ENCODE measurements around the gene ADGRA1. TPM values are rescaled to one million over a fixed set of nuclear protein-coding genes. Genes with fewer than 3 reads are reported as not detected.

ADGRA1 gene
- total RNA-seq, 3 donors from 2014 or later (not counting 1 experiment from before 2014, with no cell fraction given), result not detected

DNA sequence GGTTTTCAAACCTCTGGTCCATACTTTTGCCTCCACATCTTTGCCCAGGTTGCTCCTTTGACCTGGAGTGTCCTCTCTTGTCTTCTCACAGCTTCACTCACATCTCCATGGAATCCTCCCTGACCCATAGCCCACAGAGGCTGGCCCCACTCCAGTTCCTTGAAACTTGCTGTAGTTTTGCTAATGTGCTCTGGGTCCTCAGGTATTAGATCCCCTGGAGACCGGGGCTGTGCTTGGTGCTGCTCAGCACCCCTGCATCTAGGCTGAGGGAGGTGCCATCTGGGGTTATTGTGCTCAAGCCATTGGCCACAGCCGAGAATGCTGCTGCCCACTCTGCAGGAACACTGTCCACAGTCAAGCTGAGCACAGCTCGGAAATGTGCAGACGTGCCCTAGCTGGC lies 88.8 kb downstream of the ADGRA1 start:
- intact Hi-C loops (cut with micrococcal nuclease), result no loop called here
- TF ChIP-seq, protein P1, sequence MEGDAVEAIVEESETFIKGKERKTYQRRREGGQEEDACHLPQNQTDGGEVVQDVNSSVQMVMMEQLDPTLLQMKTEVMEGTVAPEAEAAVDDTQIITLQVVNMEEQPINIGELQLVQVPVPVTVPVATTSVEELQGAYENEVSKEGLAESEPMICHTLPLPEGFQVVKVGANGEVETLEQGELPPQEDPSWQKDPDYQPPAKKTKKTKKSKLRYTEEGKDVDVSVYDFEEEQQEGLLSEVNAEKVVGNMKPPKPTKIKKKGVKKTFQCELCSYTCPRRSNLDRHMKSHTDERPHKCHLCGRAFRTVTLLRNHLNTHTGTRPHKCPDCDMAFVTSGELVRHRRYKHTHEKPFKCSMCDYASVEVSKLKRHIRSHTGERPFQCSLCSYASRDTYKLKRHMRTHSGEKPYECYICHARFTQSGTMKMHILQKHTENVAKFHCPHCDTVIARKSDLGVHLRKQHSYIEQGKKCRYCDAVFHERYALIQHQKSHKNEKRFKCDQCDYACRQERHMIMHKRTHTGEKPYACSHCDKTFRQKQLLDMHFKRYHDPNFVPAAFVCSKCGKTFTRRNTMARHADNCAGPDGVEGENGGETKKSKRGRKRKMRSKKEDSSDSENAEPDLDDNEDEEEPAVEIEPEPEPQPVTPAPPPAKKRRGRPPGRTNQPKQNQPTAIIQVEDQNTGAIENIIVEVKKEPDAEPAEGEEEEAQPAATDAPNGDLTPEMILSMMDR (IDR thresholded peaks at IDR 0.05), result no peak
- Histone ChIP-seq H3K9me3 (ENCODE audit: control insufficient read depth, insufficient read depth, low read length) (no peaks in the 10 kb centered on the region), H3K27ac (ENCODE audit: low read length) (no peak overlapping the region), H3K4me3 (ENCODE audit: low read length) (no peak overlapping the region), H3K27me3 (ENCODE audit: control insufficient read depth, insufficient read depth, low read length) (no peaks in the 10 kb centered on the region), H3K4me1 (ENCODE audit: control insufficient read depth, insufficient read depth, low read length) (no peaks in the 10 kb centered on the region), H3K36me3 (ENCODE audit: control insufficient read depth, insufficient read depth, low read length) (no peaks in the 10 kb centered on the region)
- Mint-ChIP-seq H3K9me3 (peaks cover 0 to 17% of the 10 kb centered on the region in 2 donors), H3K27ac (no peak overlapping the region), H3K27me3 (ENCODE audit: low read depth in 2 of 2) (peaks cover 7 to 13% of the 10 kb centered on the region in 2 donors), H3K4me3 (no peak overlapping the region), H3K36me3 (no peaks in the 10 kb centered on the region), H3K4me1 (peaks cover 6 to 14% of the 10 kb centered on the region in 2 donors)
- WGBS (ENCODE audit: insufficient coverage), result 91% methylated on average over 4 of the region's 4 CpGs
- DNase-seq (no peak), ATAC-seq (no peak)

DNA sequence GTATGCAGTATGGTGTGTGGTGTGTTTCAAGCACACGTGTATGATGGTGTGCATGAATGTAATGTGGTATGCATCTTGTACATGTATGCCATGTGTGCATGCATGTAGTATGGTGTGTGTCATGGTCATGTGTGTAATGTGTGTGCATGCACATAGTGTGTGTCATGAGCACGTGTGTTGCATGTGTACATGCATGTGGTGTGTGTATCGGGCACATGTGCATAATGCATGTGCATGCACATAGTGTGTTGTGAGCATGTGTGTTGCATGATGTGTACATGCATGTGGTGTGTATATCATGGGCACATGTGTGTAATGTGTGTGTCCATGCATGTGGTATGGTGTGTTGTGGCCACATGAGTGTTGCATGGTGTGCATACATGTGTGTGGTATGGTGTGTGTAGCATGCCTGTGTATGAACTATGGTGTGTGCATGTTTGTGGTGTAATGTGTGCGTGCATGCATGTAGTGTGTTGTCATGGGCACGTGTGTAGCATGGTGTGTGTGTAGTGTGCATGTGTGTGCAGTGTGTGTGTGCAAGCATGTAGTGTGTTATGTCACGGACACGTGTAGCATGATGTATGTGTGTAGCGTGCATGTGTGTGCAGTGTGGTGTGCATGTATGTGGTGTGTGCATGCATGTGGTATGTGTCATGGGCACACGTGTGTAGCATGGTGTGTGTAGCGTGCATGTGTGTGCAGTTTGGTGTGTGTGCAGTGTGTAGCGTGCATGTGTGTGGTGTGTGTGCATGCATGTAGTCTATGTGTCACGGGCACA lies 89.8 kb downstream of the ADGRA1 start:
- Histone ChIP-seq H3K27me3 (ENCODE audit: control insufficient read depth, insufficient read depth, low read length) (no peaks in the 10 kb centered on the region), H3K27ac (ENCODE audit: low read length) (no peak overlapping the region), H3K4me1 (ENCODE audit: control insufficient read depth, insufficient read depth, low read length) (no peaks in the 10 kb centered on the region), H3K9me3 (ENCODE audit: control insufficient read depth, insufficient read depth, low read length) (no peaks in the 10 kb centered on the region), H3K4me3 (ENCODE audit: low read length) (no peak overlapping the region), H3K36me3 (ENCODE audit: control insufficient read depth, insufficient read depth, low read length) (no peaks in the 10 kb centered on the region)
- DNase-seq (no peak), ATAC-seq (no peak)
- 93% methylated on average over 12 of the region's 12 CpGs for WGBS (ENCODE audit: insufficient coverage)
- intact Hi-C loops (cut with micrococcal nuclease), result no loop called here
- H3K27me3 Mint-ChIP-seq (ENCODE audit: low read depth in 2 of 2), result peaks cover 7% of the 10 kb centered on the region in 2 donors
- TF ChIP-seq, protein P1 (IDR thresholded peaks at IDR 0.05), result no peak
- H3K4me1 Mint-ChIP-seq, result peaks cover 6 to 14% of the 10 kb centered on the region in 2 donors
- H3K36me3 Mint-ChIP-seq, result no peaks in the 10 kb centered on the region
- no peak overlapping the region for H3K4me3 Mint-ChIP-seq
- no peak overlapping the region for H3K27ac Mint-ChIP-seq
- peaks cover 0 to 17% of the 10 kb centered on the region in 2 donors for H3K9me3 Mint-ChIP-seq

- no peaks in the 10 kb centered on the region for H3K27me3 ChIP-seq (ENCODE audit: control insufficient read depth, insufficient read depth, low read length)
- 92% methylated on average over 28 of the region's 29 CpGs for WGBS (ENCODE audit: insufficient coverage)
- intact Hi-C loops (cut with micrococcal nuclease), result no loop called here
- no peak overlapping the region for H3K27ac ChIP-seq (ENCODE audit: low read length)
- H3K4me3 Mint-ChIP-seq, result no peak overlapping the region
- TF ChIP-seq, protein P1 (IDR thresholded peaks at IDR 0.05), result no peak
- H3K27ac Mint-ChIP-seq, result no peak overlapping the region
- H3K4me3 ChIP-seq (ENCODE audit: low read length), result no peak overlapping the region
- H3K36me3 ChIP-seq (ENCODE audit: control insufficient read depth, insufficient read depth, low read length), result no peaks in the 10 kb centered on the region
- no peaks in the 10 kb centered on the region for H3K36me3 Mint-ChIP-seq
- H3K9me3 Mint-ChIP-seq, result peaks cover 0 to 17% of the 10 kb centered on the region in 2 donors
- H3K4me1 Mint-ChIP-seq, result peaks cover 6 to 14% of the 10 kb centered on the region in 2 donors
- no peaks in the 10 kb centered on the region for H3K4me1 ChIP-seq (ENCODE audit: control insufficient read depth, insufficient read depth, low read length)
- H3K9me3 ChIP-seq (ENCODE audit: control insufficient read depth, insufficient read depth, low read length), result no peaks in the 10 kb centered on the region
- H3K27me3 Mint-ChIP-seq (ENCODE audit: low read depth in 2 of 2), result peaks cover 0 to 7% of the 10 kb centered on the region in 2 donors
- ATAC-seq (no peak), DNase-seq (no peak)
These were observed 90.8 kb downstream of the ADGRA1 start for GRCh38 chr10:133178357-133179127.
